Ovary (tissue), 9 donors: ENCODE results near the gene SSBP4. TPM values are rescaled to one million over a fixed set of nuclear protein-coding genes. Genes with fewer than 3 reads are reported as not detected.

Experiments used
- DNase-seq, 5 donors: peaks; one replicate each; pipeline ENCODE4 v3.0.0-alpha.2; 2019 to 2020
- H3K27ac ChIP-seq, 2 donors: fragments of 200-600 bp; one replicate each; pipeline versions ENCODE4 v1.5.1 to v1.8.0; 2019 to 2022
- H3K27me3 ChIP-seq: fragments of 200-600 bp; one replicate; pipeline ENCODE4 v1.8.0; 2022
- H3K36me3 ChIP-seq: fragments of 200-600 bp; sonication (generic); one replicate; pipeline ENCODE4 v1.5.1; 2019
- H3K4me1 ChIP-seq: one replicate; pipeline ENCODE4 v1.8.1; 2013; ENCODE audit warnings: mild to moderate bottlenecking, moderate library complexity; ENCODE audit not compliant: insufficient read depth
- H3K4me3 ChIP-seq: fragments of 200-600 bp; sonication (generic); one replicate; pipeline ENCODE4 v1.5.1; 2017
- H3K9me3 ChIP-seq, 2 donors: fragments of 200-600 bp in 1 of 2; sonication (generic) in 1 of 2; one replicate each; pipeline versions ENCODE4 v1.5.1 to v1.8.1; 2013 to 2019; ENCODE audit warnings: mild to moderate bottlenecking in 1 of 2, moderate library complexity in 1 of 2
- EP300 ChIP-seq: sonication (generic); formaldehyde crosslinking; IDR thresholded peaks from one replicate; pipeline ENCODE4 v1.6.1; 2017; ENCODE audit warnings: antibody characterized with exemption
- POLR2A ChIP-seq: fragments of 450-650 bp; IDR thresholded peaks from one replicate; pipeline ENCODE4 v1.6.1; 2017; ENCODE audit warnings: antibody characterized with exemption, mild to moderate bottlenecking, moderate library complexity
- WGBS, 3 donors: extraction: QIAGEN DNeasy Blood & Tissue Kit in 1 of 3; methylation state at CpG; one replicate each; pipeline versions ENCODE4 v1.1.5 to v1.1.7; 2013 to 2017; 5-methylcytosine and 5-hydroxymethylcytosine counted together
- intact Hi-C, 4 donors: fragments of 100-400 bp; cut with DNase I; formaldehyde crosslinking; loops; one replicate each; pipeline versions ENCODE4 v1.11.0 to v1.15.1; 2022 to 2023
- polyA plus RNA-seq, 2 donors: library from polyadenylated mRNA; stranded (reverse); fragments of 200-250 nt in 1 of 2; fragments of 350-450 nt in 1 of 2; fragmentation: Illumina TruSeq in 1 of 2; extraction: RNeasy Lipid Tissue Mini Kit (QIAGEN cat#74804) in 1 of 2; gene quantifications; one replicate each; pipeline ENCODE4 v1.2.3, GENCODE V29; 2013 to 2014
- total RNA-seq, 7 donors: library from RNA; depleted of rRNA in 2 of 7; stranded (reverse); fragments of >200 nt in 2 of 7; fragmentation: NEBNext Ultra II Directional in 3 of 7; extraction: Animal tissue kit (Norgen Biotek cat#: 25700) in 3 of 7; gene quantifications; one replicate each; pipeline versions ENCODE4 v1.1.0 to v1.2.4, GENCODE V29; 2016 to 2023
- TF ChIP-seq, protein P1 (sequence below), 3 donors: fragments of 450-650 bp in 2 of 3; fragments of 200-600 bp in 1 of 3; IDR thresholded peaks; one replicate each; pipeline versions ENCODE4 v1.5.1 to v1.8.0; 2016 to 2022; ENCODE audit warnings: antibody characterized with exemption in 3 of 3, mild to moderate bottlenecking in 1 of 3
- donor health status: DM: no; HTN: no; CAD: no; lungs with moderate emphysema.
- donor health status: DM: no; HTN: no; CAD: no.
- donor health status: Bipolar disorder and iron deficiency.
- donor health status: DM: yes; HTN: yes; CAD: no.
- donor health status: DM: no; HTN: no; CAD: no.
- donor health status: DM: yes; HTN: yes; CAD: no.

SSBP4 gene
- total and polyA plus RNA-seq, 9 donors: 4.6 to 124 (median 88.3) TPM

DNA sequence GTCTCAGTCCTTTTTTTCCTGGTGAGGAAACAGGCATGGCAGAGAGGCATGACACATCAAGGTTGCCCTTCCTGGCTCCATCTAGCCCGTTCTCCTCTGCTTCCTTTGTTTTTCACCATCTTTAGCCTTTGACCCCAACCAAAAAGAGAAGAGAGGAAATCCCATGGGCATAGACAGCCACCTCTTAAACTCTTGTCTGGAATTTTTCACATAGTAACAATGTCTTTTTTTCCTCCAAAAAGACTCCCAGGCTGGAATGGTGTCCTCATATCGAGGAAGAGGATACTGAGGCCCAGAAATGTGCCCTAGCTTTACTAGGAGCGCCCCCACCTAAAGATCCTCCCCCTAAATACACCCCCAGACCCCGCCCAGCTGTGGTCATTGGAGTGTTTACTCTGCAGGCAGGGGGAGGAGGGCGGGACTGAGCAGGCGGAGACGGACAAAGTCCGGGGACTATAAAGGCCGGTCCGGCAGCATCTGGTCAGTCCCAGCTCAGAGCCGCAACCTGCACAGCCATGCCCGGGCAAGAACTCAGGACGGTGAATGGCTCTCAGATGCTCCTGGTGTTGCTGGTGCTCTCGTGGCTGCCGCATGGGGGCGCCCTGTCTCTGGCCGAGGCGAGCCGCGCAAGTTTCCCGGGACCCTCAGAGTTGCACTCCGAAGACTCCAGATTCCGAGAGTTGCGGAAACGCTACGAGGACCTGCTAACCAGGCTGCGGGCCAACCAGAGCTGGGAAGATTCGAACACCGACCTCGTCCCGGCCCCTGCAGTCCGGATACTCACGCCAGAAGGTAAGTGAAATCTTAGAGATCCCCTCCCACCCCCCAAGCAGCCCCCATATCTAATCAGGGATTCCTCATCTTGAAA lies 33.3 kb upstream of the SSBP4 start, which contains the start of gene GDF15:
TSS of gene GDF15 (plus strand) at position 484 of the 868 bp plus-strand sequence. CDS start at position 516, 32 bp downstream.
- peak; percentile 47 to 61 (median 49) for DNase-seq
- H3K27me3 ChIP-seq: no peaks in the 10 kb centered on the region
- H3K27ac ChIP-seq: no peak within 1 kb of the TSS
- H3K9me3 ChIP-seq: no peaks in the 10 kb centered on the region
- peak within 1 kb of the TSS; percentile 1 for H3K4me3 ChIP-seq
- intact Hi-C loops: loop anchor here in 1 of 4 donors (5.0 kb wide), 1 partner anchor 34 kb away; no protein-coding TSS in a partner anchor
- TF ChIP-seq EP300 (no peak), POLR2A (no peak)
- TF ChIP-seq, protein P1, sequence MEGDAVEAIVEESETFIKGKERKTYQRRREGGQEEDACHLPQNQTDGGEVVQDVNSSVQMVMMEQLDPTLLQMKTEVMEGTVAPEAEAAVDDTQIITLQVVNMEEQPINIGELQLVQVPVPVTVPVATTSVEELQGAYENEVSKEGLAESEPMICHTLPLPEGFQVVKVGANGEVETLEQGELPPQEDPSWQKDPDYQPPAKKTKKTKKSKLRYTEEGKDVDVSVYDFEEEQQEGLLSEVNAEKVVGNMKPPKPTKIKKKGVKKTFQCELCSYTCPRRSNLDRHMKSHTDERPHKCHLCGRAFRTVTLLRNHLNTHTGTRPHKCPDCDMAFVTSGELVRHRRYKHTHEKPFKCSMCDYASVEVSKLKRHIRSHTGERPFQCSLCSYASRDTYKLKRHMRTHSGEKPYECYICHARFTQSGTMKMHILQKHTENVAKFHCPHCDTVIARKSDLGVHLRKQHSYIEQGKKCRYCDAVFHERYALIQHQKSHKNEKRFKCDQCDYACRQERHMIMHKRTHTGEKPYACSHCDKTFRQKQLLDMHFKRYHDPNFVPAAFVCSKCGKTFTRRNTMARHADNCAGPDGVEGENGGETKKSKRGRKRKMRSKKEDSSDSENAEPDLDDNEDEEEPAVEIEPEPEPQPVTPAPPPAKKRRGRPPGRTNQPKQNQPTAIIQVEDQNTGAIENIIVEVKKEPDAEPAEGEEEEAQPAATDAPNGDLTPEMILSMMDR (IDR thresholded peaks at IDR 0.05): no peak
- no peaks in the 10 kb centered on the region for H3K36me3 ChIP-seq
- H3K4me1 ChIP-seq: peaks cover 1% of the 10 kb centered on the region
- WGBS, 3 donors: 29 to 34% (median 30%) methylated on average over 33 of the region's 33 CpGs

DNA sequence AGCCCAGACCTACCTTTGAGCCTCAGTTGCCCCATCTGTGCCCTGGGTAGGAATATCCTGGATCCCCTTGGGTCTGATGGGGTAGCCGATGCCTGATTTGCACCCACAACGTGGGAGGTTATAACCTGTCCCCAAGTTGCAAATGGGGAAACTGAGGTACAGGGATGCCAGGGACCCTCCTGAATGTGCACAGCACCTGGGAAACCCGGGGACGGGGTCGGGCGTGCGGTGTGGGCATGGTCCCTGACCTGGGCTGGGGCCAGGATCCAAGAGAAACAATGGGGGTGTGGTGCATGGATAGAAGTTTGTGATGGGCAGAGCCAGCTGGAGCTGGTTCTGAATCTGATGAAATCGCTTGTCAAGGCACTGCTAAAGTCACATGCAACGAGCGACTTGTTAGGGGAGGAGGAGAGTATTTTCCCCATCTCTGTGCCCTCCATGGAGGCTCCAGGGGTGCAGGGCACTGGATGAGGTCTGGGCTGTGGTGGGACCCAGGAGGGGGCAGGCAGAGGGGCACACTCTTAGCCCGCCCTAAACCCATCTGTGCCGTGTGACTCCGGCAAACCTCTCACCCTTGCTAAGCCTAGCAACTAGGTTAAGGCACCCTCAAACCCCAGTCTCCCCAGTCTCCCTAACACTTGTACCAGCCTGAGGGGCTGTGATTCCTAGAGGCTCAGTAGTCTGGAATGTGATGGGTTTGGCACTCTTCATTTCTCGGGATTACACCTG lies 32.5 kb upstream of the SSBP4 start:
- H3K36me3 ChIP-seq: no peaks in the 10 kb centered on the region
- DNase-seq: no peak
- H3K4me1 ChIP-seq: peaks cover 1% of the 10 kb centered on the region
- intact Hi-C loops: loop anchor here in 1 of 4 donors (5.0 kb wide), 1 partner anchor 34 kb away; no protein-coding TSS in a partner anchor
- peak overlapping the region; percentile 1 for H3K4me3 ChIP-seq
- no peak for TF ChIP-seq EP300
- TF ChIP-seq, protein P1 (IDR thresholded peaks at IDR 0.05): no peak
- TF ChIP-seq POLR2A: no peak
- H3K9me3 ChIP-seq: no peaks in the 10 kb centered on the region
- no peak overlapping the region for H3K27ac ChIP-seq
- 75 to 82% (median 82%) methylated on average over 14 of the region's 14 CpGs for WGBS, 3 donors
- H3K27me3 ChIP-seq: no peaks in the 10 kb centered on the region

DNA sequence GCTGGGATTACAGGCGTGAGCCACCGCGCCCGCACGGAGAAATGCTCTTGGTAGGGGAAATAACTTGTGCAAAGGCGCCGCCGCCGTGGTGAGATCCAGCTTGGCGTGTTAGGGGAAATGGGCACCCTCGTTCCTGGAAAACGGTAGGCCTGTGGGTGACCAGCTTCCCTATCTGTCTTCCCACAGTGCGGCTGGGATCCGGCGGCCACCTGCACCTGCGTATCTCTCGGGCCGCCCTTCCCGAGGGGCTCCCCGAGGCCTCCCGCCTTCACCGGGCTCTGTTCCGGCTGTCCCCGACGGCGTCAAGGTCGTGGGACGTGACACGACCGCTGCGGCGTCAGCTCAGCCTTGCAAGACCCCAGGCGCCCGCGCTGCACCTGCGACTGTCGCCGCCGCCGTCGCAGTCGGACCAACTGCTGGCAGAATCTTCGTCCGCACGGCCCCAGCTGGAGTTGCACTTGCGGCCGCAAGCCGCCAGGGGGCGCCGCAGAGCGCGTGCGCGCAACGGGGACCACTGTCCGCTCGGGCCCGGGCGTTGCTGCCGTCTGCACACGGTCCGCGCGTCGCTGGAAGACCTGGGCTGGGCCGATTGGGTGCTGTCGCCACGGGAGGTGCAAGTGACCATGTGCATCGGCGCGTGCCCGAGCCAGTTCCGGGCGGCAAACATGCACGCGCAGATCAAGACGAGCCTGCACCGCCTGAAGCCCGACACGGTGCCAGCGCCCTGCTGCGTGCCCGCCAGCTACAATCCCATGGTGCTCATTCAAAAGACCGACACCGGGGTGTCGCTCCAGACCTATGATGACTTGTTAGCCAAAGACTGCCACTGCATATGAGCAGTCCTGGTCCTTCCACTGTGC lies 30.9 kb upstream of the SSBP4 start:
- Histone ChIP-seq H3K27me3 (no peaks in the 10 kb centered on the region), H3K4me3 (peak overlapping the region; percentile 17), H3K27ac (no peak overlapping the region), H3K4me1 (peaks cover 5% of the 10 kb centered on the region), H3K36me3 (no peaks in the 10 kb centered on the region), H3K9me3 (no peaks in the 10 kb centered on the region)
- WGBS, 3 donors: 6 to 11% (median 7%) methylated on average over 70 to 86 of the region's 86 CpGs
- TF ChIP-seq EP300 (no peak), POLR2A (no peak)
- TF ChIP-seq, protein P1 (IDR thresholded peaks at IDR 0.05): peak; percentile 97 to 99 (median 98)
- intact Hi-C loops: loop anchor here in 1 of 4 donors (5.0 kb wide), 1 partner anchor 36 kb away; no protein-coding TSS in a partner anchor
- DNase-seq: peak; percentile 69 to 87 (median 80)
